ENCODE measurements around the gene SYCP2. TPM values are rescaled to one million over a fixed set of nuclear protein-coding genes. Genes with fewer than 3 reads are reported as not detected.

Gene SYCP2
- polyA plus RNA-seq, 1 of the 3 experiments (the other 2 are of a cell fraction), result 0.76 TPM

Small RNA genes lying within 50 kb of the gene (small RNA-seq; reads per million reads assigned to genes)
- 0 to 0.19 (median 0) reads per million in 7 experiments for gene RNU7-141P

Other genes starting within 250 kb of the SYCP2 start
- 0.87 and 0.91 TPM in 2 replicates for gene PPP1R3D, start 6.7 kb upstream of the SYCP2 start, polyA plus RNA-seq (2012; rRNA removed)
- gene FAM217B, start 6.8 kb upstream of the SYCP2 start, polyA plus RNA-seq (2012; rRNA removed), result 3.0 and 4.1 TPM in 2 replicates
- 0.03 and 0.13 TPM in 2 replicates for gene CDH26, start 24.8 kb upstream of the SYCP2 start, polyA plus RNA-seq (2012; rRNA removed)